GOT3 (cell line): ENCODE data around the gene PCDHGA8.
"Not testable (repeated sequence)": the region's sequence is repeated elsewhere in the genome, so short reads cannot be mapped to it uniquely, and the experiment has no call there.

ENCODE experiments used
- DNase-seq: peaks from one replicate; lab custom pipeline; 2025; ENCODE audit warnings: mixed read lengths; lab: John Stamatoyannopoulos, UW

PCDHGA8 gene

GRCh38 chr5:141392429-141393198 is at the start of gene PCDHGA8:
PCDHGA8 (plus strand) TSS chr5:141392633; CDS start chr5:141392814, 181 bp downstream.
- no peak for DNase-seq

GRCh38 chr5:141342773-141343172 is 49.7 kb upstream of the PCDHGA8 start:
- no peak for DNase-seq

GRCh38 chr5:141343242-141343952 is 49.0 kb upstream of the PCDHGA8 start, which contains the start of gene PCDHGA3:
PCDHGA3 (plus strand) TSS chr5:141343829; CDS start chr5:141344034, 205 bp downstream.
- DNase-seq: no peak

GRCh38 chr5:141343953-141344463 is 48.4 kb upstream of the PCDHGA8 start:
- DNase-seq: no peak

GRCh38 chr5:141345327-141345726 is 47.1 kb upstream of the PCDHGA8 start:
- DNase-seq: no peak

- not testable (repeated sequence) for DNase-seq
Observed at GRCh38 chr5:141346017-141346416, 46.4 kb upstream of the PCDHGA8 start.

- DNase-seq: no peak
Observed at GRCh38 chr5:141349917-141350619, 42.4 kb upstream of the PCDHGA8 start, which contains the start of gene PCDHGB1. PCDHGB1 (plus strand) TSS chr5:141350099; CDS start chr5:141350261, 162 bp downstream.

- DNase-seq: no peak
Observed at GRCh38 chr5:141351591-141351990, 40.8 kb upstream of the PCDHGA8 start.

GRCh38 chr5:141354900-141355469 is 37.4 kb upstream of the PCDHGA8 start, which contains the start of gene PCDHGA4:
PCDHGA4 (plus strand) TSS chr5:141355021; CDS start chr5:141355108, 87 bp downstream.
- no peak for DNase-seq

GRCh38 chr5:141355641-141356040 is 36.8 kb upstream of the PCDHGA8 start:
- no peak for DNase-seq

GRCh38 chr5:141356133-141356532 is 36.3 kb upstream of the PCDHGA8 start:
- no peak for DNase-seq

- no peak for DNase-seq
Observed at GRCh38 chr5:141356950-141357349, 35.5 kb upstream of the PCDHGA8 start.

- DNase-seq: no peak
Observed at GRCh38 chr5:141359790-141360426, 32.5 kb upstream of the PCDHGA8 start, which contains the start of gene PCDHGB2. PCDHGB2 (plus strand) TSS chr5:141359994; CDS start chr5:141360136, 142 bp downstream.

GRCh38 chr5:141360685-141361084 is 31.7 kb upstream of the PCDHGA8 start:
- no peak for DNase-seq

- DNase-seq: no peak
Observed at GRCh38 chr5:141362719-141363118, 29.7 kb upstream of the PCDHGA8 start.

- no peak for DNase-seq
Observed at GRCh38 chr5:141363952-141364660, 28.3 kb upstream of the PCDHGA8 start, which contains the start of gene PCDHGA5. PCDHGA5 (plus strand) TSS chr5:141364162; CDS start chr5:141364331, 169 bp downstream.

GRCh38 chr5:141366016-141366896 is 26.2 kb upstream of the PCDHGA8 start:
- no peak for DNase-seq

- DNase-seq: no peak
Observed at GRCh38 chr5:141369994-141370848, 22.2 kb upstream of the PCDHGA8 start, which contains the start of gene PCDHGB3. PCDHGB3 (plus strand) TSS chr5:141370242; CDS start chr5:141370395, 153 bp downstream.
